NCI-H82 treated with DMSO at 0.1 percent for 48 hours (cell line): ENCODE results near the gene APBB1IP.
"Not testable (repeated sequence)": the region's sequence is repeated elsewhere in the genome, so short reads cannot be mapped to it uniquely, and the experiment has no call there.

Experiments used
- DNase-seq: peaks from one replicate; lab custom pipeline; 2025; ENCODE audit not compliant: unreplicated experiment; lab: John Stamatoyannopoulos, UW

Gene APBB1IP

GRCh38 chr10:26441491-26442214 lies 3.5 kb downstream of the APBB1IP start:
- no peak for DNase-seq

GRCh38 chr10:26445411-26446031 lies 7.4 kb downstream of the APBB1IP start:
- DNase-seq: no peak

- DNase-seq: no peak
These were observed 8.1 kb downstream of the APBB1IP start for GRCh38 chr10:26446258-26446657.

- DNase-seq: no peak
These were observed 10.2 kb downstream of the APBB1IP start for GRCh38 chr10:26448292-26448691.

- no peak for DNase-seq
These were observed 10.7 kb downstream of the APBB1IP start for GRCh38 chr10:26448706-26449435.

- DNase-seq: no peak
These were observed 11.6 kb downstream of the APBB1IP start for GRCh38 chr10:26449726-26450125.

GRCh38 chr10:26451903-26452302 lies 13.8 kb downstream of the APBB1IP start:
- no peak for DNase-seq

- no peak for DNase-seq
These were observed 15.7 kb downstream of the APBB1IP start for GRCh38 chr10:26453850-26454249.

- no peak for DNase-seq
These were observed 16.8 kb downstream of the APBB1IP start for GRCh38 chr10:26454891-26455290.

- DNase-seq: no peak
These were observed 17.6 kb downstream of the APBB1IP start for GRCh38 chr10:26455567-26456315.

- no peak for DNase-seq
These were observed 18.9 kb downstream of the APBB1IP start for GRCh38 chr10:26457088-26457487.

GRCh38 chr10:26460736-26461135 lies 22.6 kb downstream of the APBB1IP start:
- no peak for DNase-seq

- no peak for DNase-seq
These were observed 25.8 kb downstream of the APBB1IP start for GRCh38 chr10:26463986-26464385.

GRCh38 chr10:26464632-26465280 lies 26.6 kb downstream of the APBB1IP start:
- no peak for DNase-seq

GRCh38 chr10:26466531-26466930 lies 28.4 kb downstream of the APBB1IP start:
- DNase-seq: not testable (repeated sequence)

- no peak for DNase-seq
These were observed 29.5 kb downstream of the APBB1IP start for GRCh38 chr10:26467639-26468038.

- DNase-seq: no peak
These were observed 30.1 kb downstream of the APBB1IP start for GRCh38 chr10:26468291-26468690.

GRCh38 chr10:26468700-26469099 lies 30.6 kb downstream of the APBB1IP start:
- no peak for DNase-seq

- DNase-seq: no peak
These were observed 34.3 kb downstream of the APBB1IP start for GRCh38 chr10:26472492-26472778.

- DNase-seq: no peak
These were observed 35.9 kb downstream of the APBB1IP start for GRCh38 chr10:26474026-26474425.

- not testable (repeated sequence) for DNase-seq
These were observed 36.7 kb downstream of the APBB1IP start for GRCh38 chr10:26474845-26475244.
